Measurements from ENCODE around the gene DTD1.

The DTD1 gene

DNA sequence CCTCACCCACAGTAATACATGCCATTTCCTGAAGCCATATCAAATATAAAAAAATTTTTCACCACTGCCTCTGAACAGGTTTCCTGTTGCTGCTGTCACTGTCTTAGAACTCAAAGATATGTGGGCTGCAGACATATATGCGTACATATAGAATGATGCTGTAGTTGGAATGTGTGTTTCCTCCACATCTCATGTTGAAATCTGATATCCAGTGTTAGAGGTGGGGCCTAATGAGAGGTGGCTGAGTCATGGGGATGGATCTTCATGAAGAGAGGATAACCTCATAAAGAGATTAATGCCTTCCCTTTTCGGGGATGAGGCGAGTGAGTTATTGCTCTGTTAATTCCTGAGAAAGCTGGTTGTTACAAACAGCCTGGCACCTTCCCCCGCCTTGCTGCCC, 218.0 kb downstream of the DTD1 start:
- no peak for DNase-seq

DNA sequence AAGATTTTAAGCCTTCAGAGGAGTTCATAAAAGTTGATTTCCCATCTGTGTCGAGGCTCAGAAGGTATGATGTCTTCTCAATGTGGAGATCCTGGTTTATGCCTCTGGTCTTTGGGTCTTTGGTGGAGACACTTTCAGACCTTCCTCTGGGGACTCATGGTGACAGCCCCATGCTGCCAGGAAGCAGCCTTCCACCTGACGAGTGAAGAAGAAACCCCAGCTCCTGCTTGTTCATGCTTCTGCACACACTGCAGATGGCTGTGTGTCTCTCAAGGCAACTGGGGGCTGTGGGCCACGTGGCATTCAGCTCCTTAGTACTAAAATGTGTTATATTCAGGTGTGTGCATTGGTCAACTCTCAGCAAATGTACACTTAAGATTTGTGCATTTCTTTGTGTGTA, 220.9 kb downstream of the DTD1 start:
- DNase-seq = no peak

DNA sequence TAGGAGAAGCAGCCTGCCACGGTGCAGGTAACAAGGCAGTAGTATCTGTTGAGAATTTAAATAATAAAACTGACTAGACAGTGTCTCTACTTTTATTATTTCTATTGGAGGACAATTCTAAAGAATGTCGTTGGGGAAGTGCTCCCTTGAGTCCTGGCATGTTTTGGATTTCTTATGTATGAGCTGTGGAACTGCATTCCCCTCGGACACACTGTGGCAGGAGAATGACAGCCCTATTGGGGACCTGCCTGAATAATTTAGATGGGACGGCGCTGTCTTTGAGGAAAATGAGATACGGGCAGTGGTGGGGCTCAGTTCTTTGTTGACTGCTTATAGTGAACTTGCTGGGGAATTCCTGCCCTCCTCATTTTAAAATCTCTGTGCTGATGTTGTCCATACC, 223.3 kb downstream of the DTD1 start:
- no peak for DNase-seq

DNA sequence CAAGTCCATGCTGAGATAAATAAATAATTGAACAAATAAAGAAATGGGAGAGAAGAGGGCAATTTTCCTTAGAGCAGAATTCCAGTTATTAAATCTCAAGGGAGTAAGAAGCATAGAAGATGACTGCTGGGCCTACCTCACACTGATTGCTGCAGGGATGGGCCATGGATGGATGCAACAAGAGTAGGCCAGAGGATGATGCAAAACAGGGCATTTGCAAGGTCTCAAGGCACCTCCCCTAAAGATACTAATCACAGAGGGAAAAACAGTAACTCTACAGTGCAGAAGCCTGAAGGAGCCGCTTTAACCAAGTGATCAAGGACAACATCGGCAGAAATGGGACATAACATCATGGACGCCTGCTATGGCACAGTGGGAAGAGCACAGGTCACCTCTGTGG, 224.1 kb downstream of the DTD1 start:
- DNase-seq = no peak

DNA sequence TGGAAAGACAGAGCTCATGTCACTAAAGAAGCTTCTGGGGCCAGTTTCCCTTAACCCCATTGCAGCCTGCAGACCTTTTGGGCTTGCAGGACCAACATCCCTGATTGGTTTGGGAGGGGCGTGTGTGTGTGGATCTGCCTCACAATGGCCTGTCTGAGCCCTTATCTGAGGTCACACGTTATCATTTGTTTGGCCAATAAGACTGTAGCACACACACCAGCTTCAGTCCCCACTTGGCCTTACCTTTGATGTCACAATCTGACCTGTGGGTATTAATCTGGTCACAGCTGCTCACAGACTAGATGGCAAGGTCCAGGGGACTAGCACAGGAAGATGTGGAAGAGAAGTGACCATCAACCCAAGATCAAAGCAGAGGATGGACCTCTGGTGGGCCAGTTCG, 225.6 kb downstream of the DTD1 start, which contains the start of gene SCP2D1:
Gene SCP2D1 (plus strand): TSS at position 301 of the 400 bp plus-strand sequence. CDS start 33 bp downstream, at position 334.
- DNase-seq = no peak

DNA sequence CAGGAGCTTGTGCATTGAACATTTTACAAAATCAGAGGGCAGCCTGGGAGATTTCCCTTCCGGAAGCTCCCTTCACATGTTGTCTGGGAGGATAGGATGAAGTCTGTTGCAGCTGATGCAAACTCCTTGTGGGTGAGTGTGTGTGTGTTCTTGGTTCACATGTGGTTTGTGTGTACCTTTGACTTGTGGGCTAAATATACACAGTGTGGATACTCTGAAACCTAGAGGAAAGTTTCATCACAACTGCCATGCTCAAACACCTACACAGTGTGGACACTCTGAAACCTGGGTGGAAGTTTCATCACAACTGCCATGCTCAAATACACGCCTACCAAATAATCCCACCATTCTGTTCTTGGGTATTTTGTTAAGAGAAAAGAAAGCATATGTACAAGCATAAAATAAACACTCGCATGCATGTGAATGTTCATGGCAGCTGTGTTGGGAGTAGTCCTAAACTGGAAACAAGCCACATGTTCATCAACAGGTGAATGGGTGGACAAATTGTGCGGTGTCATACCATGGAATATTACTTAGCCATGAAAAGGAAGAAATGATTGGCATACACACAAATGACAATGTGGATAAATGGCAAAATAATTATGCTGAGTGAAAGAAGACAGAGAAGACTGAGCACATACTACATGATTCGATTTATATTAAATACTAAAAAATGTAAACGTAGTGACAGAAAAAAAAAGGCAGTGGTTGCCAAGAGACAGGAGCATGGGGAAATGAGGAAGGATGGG, 227.5 kb downstream of the DTD1 start:
- DNase-seq = no peak
